Skeletal muscle tissue (tissue), 4 donors: Measurements from ENCODE around the gene TMBIM1. TPM values are rescaled to one million over a fixed set of nuclear protein-coding genes. Genes with fewer than 3 reads are reported as not detected.

Experiments
- H3K27ac ChIP-seq: one replicate; pipeline ENCODE4 v1.7.0; 2013; ENCODE audit warnings: mild to moderate bottlenecking, low read depth, low read length, inconsistent platforms
- H3K27me3 ChIP-seq, 3 donors: one replicate each; pipeline ENCODE4 v1.7.0; 2013; ENCODE audit warnings: low read length in 3 of 3; ENCODE audit not compliant: control insufficient read depth in 3 of 3, insufficient read depth in 3 of 3
- H3K36me3 ChIP-seq, 3 donors: one replicate each; pipeline ENCODE4 v1.7.0; 2013; ENCODE audit warnings: low read length in 3 of 3; ENCODE audit not compliant: control insufficient read depth in 3 of 3, insufficient read depth in 3 of 3
- H3K4me1 ChIP-seq, 3 donors: one replicate each; pipeline ENCODE4 v1.7.0; 2013; ENCODE audit warnings: low read length in 3 of 3, mild to moderate bottlenecking in 3 of 3; ENCODE audit not compliant: control insufficient read depth in 3 of 3, insufficient read depth in 3 of 3
- H3K4me3 ChIP-seq, 3 donors: one replicate each; pipeline ENCODE4 v1.7.0; 2013; ENCODE audit warnings: low read length in 3 of 3
- H3K9ac ChIP-seq, 3 donors: one replicate each; pipeline ENCODE4 v1.7.0; 2013; ENCODE audit warnings: low read length in 3 of 3, mild to moderate bottlenecking in 3 of 3, moderate library complexity in 2 of 3, low read depth in 1 of 3
- H3K9me3 ChIP-seq, 3 donors: one replicate each; pipeline ENCODE4 v1.7.0; 2013; ENCODE audit warnings: low read length in 3 of 3; ENCODE audit not compliant: control insufficient read depth in 3 of 3
- total RNA-seq: library from RNA; depleted of rRNA; stranded (reverse); fragments of >200 nt; gene quantifications from one replicate; pipeline ENCODE4 v1.2.3, GENCODE V29; 2014
- donor health status: Osteomylitis.

The TMBIM1 gene
- total RNA-seq, 1 donor from 2014 or later: 109 TPM

- H3K27me3 ChIP-seq: no peaks in the 10 kb centered on the region
- H3K9me3 ChIP-seq: no peaks in the 10 kb centered on the region
- peaks cover 13 to 45% (median 22%) of the 10 kb centered on the region in 3 donors for H3K4me1 ChIP-seq
- no peak overlapping the region for H3K9ac ChIP-seq
- no peak overlapping the region for H3K4me3 ChIP-seq
- peaks cover 38 to 48% (median 39%) of the 10 kb centered on the region in 3 donors for H3K36me3 ChIP-seq
- no peak overlapping the region for H3K27ac ChIP-seq
These were observed 26.7 kb downstream of the TMBIM1 start for GRCh38 chr2:218265626-218266025.

GRCh38 chr2:218264773-218265561, 27.3 kb downstream of the TMBIM1 start:
- peaks cover 38 to 48% (median 39%) of the 10 kb centered on the region in 3 donors for H3K36me3 ChIP-seq
- no peak overlapping the region for H3K4me3 ChIP-seq
- H3K9me3 ChIP-seq: no peaks in the 10 kb centered on the region
- H3K4me1 ChIP-seq: peaks cover 13 to 50% (median 27%) of the 10 kb centered on the region in 3 donors
- no peaks in the 10 kb centered on the region for H3K27me3 ChIP-seq
- H3K9ac ChIP-seq: no peak overlapping the region
- H3K27ac ChIP-seq: no peak overlapping the region

GRCh38 chr2:218263817-218264641, 28.3 kb downstream of the TMBIM1 start:
- Histone ChIP-seq H3K36me3 (peaks cover 38 to 48% (median 39%) of the 10 kb centered on the region in 3 donors), H3K9ac (no peak overlapping the region), H3K27me3 (no peaks in the 10 kb centered on the region), H3K27ac (no peak overlapping the region), H3K4me1 (peaks cover 17 to 51% (median 32%) of the 10 kb centered on the region in 3 donors), H3K4me3 (no peak overlapping the region), H3K9me3 (no peaks in the 10 kb centered on the region)

- Histone ChIP-seq H3K9ac (no peak overlapping the region), H3K9me3 (no peaks in the 10 kb centered on the region), H3K4me3 (no peak overlapping the region), H3K27me3 (no peaks in the 10 kb centered on the region), H3K36me3 (peaks cover 38 to 48% (median 39%) of the 10 kb centered on the region in 3 donors), H3K4me1 (peaks cover 22 to 55% (median 37%) of the 10 kb centered on the region in 3 donors), H3K27ac (no peak overlapping the region)
These were observed 29.4 kb downstream of the TMBIM1 start for GRCh38 chr2:218262631-218263586.

GRCh38 chr2:218262237-218262600, 30.1 kb downstream of the TMBIM1 start:
- Histone ChIP-seq H3K4me3 (no peak overlapping the region), H3K27ac (no peak overlapping the region), H3K9me3 (no peaks in the 10 kb centered on the region), H3K36me3 (peaks cover 33 to 41% (median 35%) of the 10 kb centered on the region in 3 donors), H3K27me3 (no peaks in the 10 kb centered on the region), H3K4me1 (peaks cover 22 to 54% (median 39%) of the 10 kb centered on the region in 3 donors), H3K9ac (no peak overlapping the region)

GRCh38 chr2:218261423-218262236, 30.7 kb downstream of the TMBIM1 start:
- peaks cover 22 to 55% (median 39%) of the 10 kb centered on the region in 3 donors for H3K4me1 ChIP-seq
- peaks cover 29 to 36% (median 29%) of the 10 kb centered on the region in 3 donors for H3K36me3 ChIP-seq
- H3K27me3 ChIP-seq: no peaks in the 10 kb centered on the region
- H3K9me3 ChIP-seq: no peaks in the 10 kb centered on the region
- H3K27ac ChIP-seq: peak overlapping the region; percentile 2
- H3K4me3 ChIP-seq: no peak overlapping the region
- H3K9ac ChIP-seq: peak overlapping the region in 2 of 3 donors; percentile 16 to 43

GRCh38 chr2:218260742-218261422, 31.4 kb downstream of the TMBIM1 start, which contains the start of gene GPBAR1:
Gene GPBAR1, plus strand, starts transcription at chr2:218261015. Its CDS starts 1,710 bp downstream, at chr2:218262725.
- Histone ChIP-seq H3K4me3 (no peak within 1 kb of the TSS), H3K4me1 (peaks cover 22 to 55% (median 39%) of the 10 kb centered on the region in 3 donors), H3K9ac (peak within 1 kb of the TSS; percentile 40 to 54 (median 43))

GRCh38 chr2:218260166-218260565, 32.1 kb downstream of the TMBIM1 start:
- H3K27me3 ChIP-seq: no peaks in the 10 kb centered on the region
- no peak overlapping the region for H3K9ac ChIP-seq
- no peaks in the 10 kb centered on the region for H3K9me3 ChIP-seq
- H3K4me3 ChIP-seq: no peak overlapping the region
- peak overlapping the region; percentile 80 for H3K27ac ChIP-seq
- peaks cover 21 to 26% (median 22%) of the 10 kb centered on the region in 3 donors for H3K36me3 ChIP-seq
- peaks cover 22 to 55% (median 39%) of the 10 kb centered on the region in 3 donors for H3K4me1 ChIP-seq

More at GRCh38 chr2:218260742-218261422, 31.4 kb downstream of the TMBIM1 start, which contains the start of gene GPBAR1:
- Histone ChIP-seq H3K36me3 (peaks cover 24 to 28% (median 25%) of the 10 kb centered on the region in 3 donors), H3K27me3 (no peaks in the 10 kb centered on the region), H3K9me3 (no peaks in the 10 kb centered on the region), H3K27ac (peak within 1 kb of the TSS; percentile 80)
